K562 (cell line): Measurements from ENCODE around the gene TMIGD2. TPM values are rescaled to one million over a fixed set of nuclear protein-coding genes. Genes with fewer than 3 reads are reported as not detected.

Experiments used
- ADNP ChIP-seq: fragments of 200-800 bp; sonication (Bioruptor generic); IDR thresholded peaks from 2 replicates; pipeline ENCODE4 v1.6.1; 2016; ENCODE audit warnings: missing genetic modification characterization, missing compliant biosample characterization
- CREM ChIP-seq: IDR thresholded peaks from 2 replicates; pipeline ENCODE4 v1.6.1; 2014; ENCODE audit warnings: antibody characterized with exemption, low read depth
- EHMT2 ChIP-seq: fragments of 450-650 bp; IDR thresholded peaks from 2 replicates; pipeline ENCODE4 v1.6.1; 2018; ENCODE audit warnings: antibody characterized with exemption
- ELF4 ChIP-seq: fragments of 450-650 bp; formaldehyde crosslinking; IDR thresholded peaks from 2 replicates; pipeline ENCODE4 v1.4.0; 2022; ENCODE audit warnings: missing genetic modification characterization
- EP400 ChIP-seq: fragments of 450-650 bp; IDR thresholded peaks from 2 replicates; pipeline ENCODE4 v1.6.1; 2017; ENCODE audit warnings: antibody characterized with exemption, mild to moderate bottlenecking, moderate library complexity
- HDAC6 ChIP-seq: IDR thresholded peaks from 2 replicates; pipeline ENCODE4 v1.6.1; 2012; ENCODE audit warnings: low read depth, mild to moderate bottlenecking, control low read depth, inconsistent platforms, low read length, moderate library complexity
- HDGF ChIP-seq: fragments of 450-650 bp; IDR thresholded peaks from 2 replicates; pipeline ENCODE4 v1.6.1; 2016
- HLTF ChIP-seq: fragments of 450-650 bp; IDR thresholded peaks from 2 replicates; pipeline ENCODE4 v1.6.1; 2016
- KLF6 ChIP-seq: fragments of 250-450 bp; sonication (Bioruptor Pico); IDR thresholded peaks from 2 replicates; pipeline ENCODE4 v1.4.0; 2020; ENCODE audit warnings: mild to moderate bottlenecking, moderate library complexity, borderline replicate concordance
- MXI1 ChIP-seq: IDR thresholded peaks from 2 replicates; pipeline ENCODE4 v1.6.1; 2011; ENCODE audit warnings: low read depth, mild to moderate bottlenecking, improper control_type of control experiment, low read length
- NCOA2 ChIP-seq, 2 experiments: fragments of 450-650 bp; IDR thresholded peaks; 2 replicates each; pipeline ENCODE4 v1.6.1; 2018; ENCODE audit warnings: mild to moderate bottlenecking in 2 of 2, moderate library complexity in 1 of 2; ENCODE audit not compliant: partially characterized antibody in 2 of 2
- NR1H2 ChIP-seq: sonication (generic); formaldehyde crosslinking; IDR thresholded peaks from 2 replicates; pipeline ENCODE4 v1.4.0; 2020; ENCODE audit warnings: mild to moderate bottlenecking, missing genetic modification reagents
- POLR2AphosphoS2 ChIP-seq: IDR thresholded peaks from 2 replicates; pipeline ENCODE4 v1.6.1; 2012; ENCODE audit warnings: low read length, improper control_type of control experiment
- PTRF ChIP-seq: fragments of 450-650 bp; IDR thresholded peaks from 2 replicates; pipeline ENCODE4 v1.6.1; 2016; ENCODE audit warnings: mild to moderate bottlenecking, missing genetic modification characterization, missing compliant biosample characterization
- SMAD4 ChIP-seq: fragments of 250-450 bp; sonication (Bioruptor Pico); conservative IDR thresholded peaks from 2 replicates; pipeline ENCODE4 v1.8.0; 2021; ENCODE audit warnings: inconsistent platforms, mild to moderate bottlenecking, moderate library complexity
- SMARCB1 ChIP-seq: IDR thresholded peaks from 2 replicates; pipeline ENCODE4 v1.6.1; 2011; ENCODE audit warnings: improper control_type of control experiment, low read depth; ENCODE audit not compliant: insufficient read length
- SRSF7 ChIP-seq: fragments of 200-400 bp; formaldehyde crosslinking; optimal IDR thresholded peaks from 2 replicates; pipeline ENCODE3; 2017; ENCODE audit warnings: mild to moderate bottlenecking, low read depth, low read length
- TBP ChIP-seq: optimal IDR thresholded peaks from 2 replicates; pipeline ENCODE3; 2011; ENCODE audit warnings: low read depth, low read length, improper control_type of control experiment
- TGIF2 ChIP-seq: sonication (generic); formaldehyde crosslinking; IDR thresholded peaks from 2 replicates; pipeline ENCODE4 v1.8.1; 2022; ENCODE audit warnings: mild to moderate bottlenecking, missing genetic modification reagents, moderate library complexity
- ZKSCAN3 ChIP-seq: fragments of 250-450 bp; sonication (Bioruptor Pico); IDR thresholded peaks from 2 replicates; pipeline ENCODE4 v1.4.0; 2020
- ZNF3 ChIP-seq: fragments of 250-450 bp; sonication (Bioruptor Pico); IDR thresholded peaks from 2 replicates; pipeline ENCODE4 v1.5.0; 2021; ENCODE audit warnings: mild to moderate bottlenecking, moderate library complexity
- polyA plus RNA-seq, 8 experiments: library from polyadenylated mRNA; depleted of rRNA in 4 of 8; stranded (reverse) in 5 of 8; unstranded in 3 of 8; fragments of >200 nt; fragmentation: Nextera tagmentation in 2 of 8; fragmentation: Illumina TruSeq in 1 of 8; extraction: Ambion mirVana in 2 of 8; extraction: Trizol in 1 of 8; gene quantifications; 2 replicates each; pipeline versions ENCODE4 v1.2.1 to v1.2.3, GENCODE V29; 2011 to 2014; ENCODE audit warnings: inconsistent platforms in 1 of 8, missing spikeins in 1 of 8
- total RNA-seq, 7 experiments: library from RNA; depleted of rRNA in 6 of 7; stranded (reverse); fragments of >200 nt in 6 of 7; fragmentation: Illumina TruSeq in 2 of 7; extraction: Trizol in 2 of 7; gene quantifications; 2 replicates each; pipeline versions ENCODE4 v1.2.1 to v1.2.3, GENCODE V29; 2011 to 2021; ENCODE audit warnings: low replicate concordance in 1 of 7
- TF ChIP-seq, protein P1 (sequence below): fragments of 250-450 bp; sonication (Bioruptor Pico); IDR thresholded peaks from 2 replicates; pipeline ENCODE4 v1.5.0; 2020; ENCODE audit warnings: mild to moderate bottlenecking
- TF ChIP-seq, protein P2 (sequence below): sonication (generic); formaldehyde crosslinking; IDR thresholded peaks from 2 replicates; pipeline ENCODE4 v1.8.1; 2022; ENCODE audit warnings: missing genetic modification reagents
- TF ChIP-seq, protein P3 (sequence below): sonication (generic); formaldehyde crosslinking; IDR thresholded peaks from 2 replicates; pipeline ENCODE4 v1.8.0; 2022; ENCODE audit warnings: mild to moderate bottlenecking, low read depth, missing genetic modification reagents
- TF ChIP-seq, protein P4 (sequence below): fragments of 450-650 bp; IDR thresholded peaks from 2 replicates; pipeline ENCODE4 v1.6.1; 2016; ENCODE audit warnings: mild to moderate bottlenecking

Gene TMIGD2
- total and polyA plus RNA-seq, 9 of the 15 experiments (the other 6 are each of a cell fraction or from before 2014, with no cell fraction given) = not detected

DNA sequence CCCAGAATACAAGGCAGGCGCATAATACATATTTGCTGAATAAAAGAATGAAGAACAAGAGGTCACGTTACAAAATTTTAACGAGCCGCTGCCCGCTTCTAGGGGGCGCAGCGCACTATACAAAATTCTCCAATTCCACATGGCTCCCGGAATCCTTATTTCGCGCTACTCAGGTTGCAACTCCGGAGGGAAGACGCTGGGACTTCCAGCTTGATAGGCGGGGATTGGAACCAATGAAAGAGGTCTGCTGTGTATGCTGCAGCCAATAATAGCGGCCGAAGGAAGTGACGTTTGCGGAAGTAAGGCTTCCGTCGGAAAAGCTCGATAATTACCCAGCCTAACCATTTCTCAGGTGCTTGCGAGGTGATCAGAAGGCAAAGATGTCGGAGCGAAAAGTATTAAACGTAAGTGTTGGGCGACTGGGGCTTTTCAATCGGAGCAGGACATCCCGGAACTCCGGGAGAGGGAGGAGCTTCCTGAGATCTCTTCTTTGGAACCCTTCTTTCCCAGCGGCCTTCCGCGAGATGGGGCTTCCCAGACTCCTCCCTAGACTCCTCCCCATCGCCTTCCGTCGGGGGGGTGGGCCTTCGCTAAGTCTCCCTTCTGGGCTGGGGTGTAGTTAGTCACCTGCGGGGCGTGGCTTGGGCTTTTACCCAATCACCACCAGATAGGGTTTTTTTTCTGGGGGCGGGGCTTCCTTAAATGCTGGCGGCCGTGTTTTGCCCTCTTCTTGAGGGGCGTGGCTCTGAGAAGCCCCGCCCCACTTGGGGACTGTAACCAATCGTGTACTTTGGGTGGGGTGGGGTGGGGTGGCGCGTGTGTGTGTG lies 55.2 kb downstream of the TMIGD2 start, which contains the start of gene YJU2 (continued):
- TF ChIP-seq ADNP (tag) (no peak), POLR2AphosphoS2 (no peak), HLTF (no peak), MXI1 (no peak; the same call in 1 of the 2 replicates), NR1H2 (0 out of 2 replicates have a peak, but pooled peaks have one; percentile 48), ZNF3 (no peak), SMARCB1 (no peak), PTRF (tag) (no peak), ELF4 (CRISPR knock-in tag) (peak; percentile 92), HDGF (no peak), TBP (peak; percentile 79), EP400 (peak; percentile 96), SRSF7 (no peak), NCOA2 (IDR thresholded peaks at IDR 0.05; ENCODE audit: partially characterized antibody in 2 of 2) (no peak), SMAD4 (CRISPR knock-in tag) (no peak; the same call in 1 of the 2 replicates), KLF6 (no peak), EHMT2 (peak; percentile 11; the same call in 1 of the 2 replicates), HDAC6 (no peak), ZKSCAN3 (no peak), CREM (peak; percentile 97), TGIF2 (CRISPR knock-in tag) (no peak)
- TF ChIP-seq, protein P1, sequence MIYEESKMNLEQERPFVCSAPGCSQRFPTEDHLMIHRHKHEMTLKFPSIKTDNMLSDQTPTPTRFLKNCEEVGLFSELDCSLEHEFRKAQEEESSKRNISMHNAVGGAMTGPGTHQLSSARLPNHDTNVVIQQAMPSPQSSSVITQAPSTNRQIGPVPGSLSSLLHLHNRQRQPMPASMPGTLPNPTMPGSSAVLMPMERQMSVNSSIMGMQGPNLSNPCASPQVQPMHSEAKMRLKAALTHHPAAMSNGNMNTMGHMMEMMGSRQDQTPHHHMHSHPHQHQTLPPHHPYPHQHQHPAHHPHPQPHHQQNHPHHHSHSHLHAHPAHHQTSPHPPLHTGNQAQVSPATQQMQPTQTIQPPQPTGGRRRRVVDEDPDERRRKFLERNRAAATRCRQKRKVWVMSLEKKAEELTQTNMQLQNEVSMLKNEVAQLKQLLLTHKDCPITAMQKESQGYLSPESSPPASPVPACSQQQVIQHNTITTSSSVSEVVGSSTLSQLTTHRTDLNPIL (CRISPR knock-in tag) = 0 out of 2 replicates have a peak, but pooled peaks have one; percentile 45
- TF ChIP-seq, protein P2, sequence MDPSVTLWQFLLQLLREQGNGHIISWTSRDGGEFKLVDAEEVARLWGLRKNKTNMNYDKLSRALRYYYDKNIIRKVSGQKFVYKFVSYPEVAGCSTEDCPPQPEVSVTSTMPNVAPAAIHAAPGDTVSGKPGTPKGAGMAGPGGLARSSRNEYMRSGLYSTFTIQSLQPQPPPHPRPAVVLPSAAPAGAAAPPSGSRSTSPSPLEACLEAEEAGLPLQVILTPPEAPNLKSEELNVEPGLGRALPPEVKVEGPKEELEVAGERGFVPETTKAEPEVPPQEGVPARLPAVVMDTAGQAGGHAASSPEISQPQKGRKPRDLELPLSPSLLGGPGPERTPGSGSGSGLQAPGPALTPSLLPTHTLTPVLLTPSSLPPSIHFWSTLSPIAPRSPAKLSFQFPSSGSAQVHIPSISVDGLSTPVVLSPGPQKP (CRISPR knock-in tag) = no peak
- TF ChIP-seq, protein P3, sequence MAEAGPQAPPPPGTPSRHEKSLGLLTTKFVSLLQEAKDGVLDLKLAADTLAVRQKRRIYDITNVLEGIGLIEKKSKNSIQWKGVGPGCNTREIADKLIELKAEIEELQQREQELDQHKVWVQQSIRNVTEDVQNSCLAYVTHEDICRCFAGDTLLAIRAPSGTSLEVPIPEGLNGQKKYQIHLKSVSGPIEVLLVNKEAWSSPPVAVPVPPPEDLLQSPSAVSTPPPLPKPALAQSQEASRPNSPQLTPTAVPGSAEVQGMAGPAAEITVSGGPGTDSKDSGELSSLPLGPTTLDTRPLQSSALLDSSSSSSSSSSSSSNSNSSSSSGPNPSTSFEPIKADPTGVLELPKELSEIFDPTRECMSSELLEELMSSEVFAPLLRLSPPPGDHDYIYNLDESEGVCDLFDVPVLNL = no peak
- TF ChIP-seq, protein P4, sequence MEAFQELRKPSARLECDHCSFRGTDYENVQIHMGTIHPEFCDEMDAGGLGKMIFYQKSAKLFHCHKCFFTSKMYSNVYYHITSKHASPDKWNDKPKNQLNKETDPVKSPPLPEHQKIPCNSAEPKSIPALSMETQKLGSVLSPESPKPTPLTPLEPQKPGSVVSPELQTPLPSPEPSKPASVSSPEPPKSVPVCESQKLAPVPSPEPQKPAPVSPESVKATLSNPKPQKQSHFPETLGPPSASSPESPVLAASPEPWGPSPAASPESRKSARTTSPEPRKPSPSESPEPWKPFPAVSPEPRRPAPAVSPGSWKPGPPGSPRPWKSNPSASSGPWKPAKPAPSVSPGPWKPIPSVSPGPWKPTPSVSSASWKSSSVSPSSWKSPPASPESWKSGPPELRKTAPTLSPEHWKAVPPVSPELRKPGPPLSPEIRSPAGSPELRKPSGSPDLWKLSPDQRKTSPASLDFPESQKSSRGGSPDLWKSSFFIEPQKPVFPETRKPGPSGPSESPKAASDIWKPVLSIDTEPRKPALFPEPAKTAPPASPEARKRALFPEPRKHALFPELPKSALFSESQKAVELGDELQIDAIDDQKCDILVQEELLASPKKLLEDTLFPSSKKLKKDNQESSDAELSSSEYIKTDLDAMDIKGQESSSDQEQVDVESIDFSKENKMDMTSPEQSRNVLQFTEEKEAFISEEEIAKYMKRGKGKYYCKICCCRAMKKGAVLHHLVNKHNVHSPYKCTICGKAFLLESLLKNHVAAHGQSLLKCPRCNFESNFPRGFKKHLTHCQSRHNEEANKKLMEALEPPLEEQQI = peak; percentile 49
